GM11168 (cell line): Measurements from ENCODE around the gene TOB2.

Experiments used
- in situ Hi-C: fragments of 300-500 bp; cut with MboI; formaldehyde crosslinking; loops from one replicate; pipeline ENCODE4 v1.12.0; 2022; ENCODE audit warnings: low sequenced_read_pairs; ENCODE audit not compliant: unreplicated experiment

TOB2 gene

GRCh38 chr22:41431656-41432055 lies 14.9 kb downstream of the TOB2 start:
- in situ Hi-C loops: no loop called here

GRCh38 chr22:41429951-41430332 lies 16.7 kb downstream of the TOB2 start:
- in situ Hi-C loops: no loop called here

- in situ Hi-C loops: no loop called here
Measured at GRCh38 chr22:41429232-41429950, 17.2 kb downstream of the TOB2 start.

- in situ Hi-C loops: no loop called here
Measured at GRCh38 chr22:41425660-41426365, 20.8 kb downstream of the TOB2 start.

- in situ Hi-C loops: no loop called here
Measured at GRCh38 chr22:41418717-41419116, 27.9 kb downstream of the TOB2 start.

GRCh38 chr22:41417622-41418390 lies 28.8 kb downstream of the TOB2 start:
- in situ Hi-C loops: no loop called here

GRCh38 chr22:41415554-41415953 lies 31.0 kb downstream of the TOB2 start:
- in situ Hi-C loops: no loop called here

- in situ Hi-C loops: no loop called here
Measured at GRCh38 chr22:41411021-41411851, 35.4 kb downstream of the TOB2 start.

- in situ Hi-C loops: no loop called here
Measured at GRCh38 chr22:41410311-41410751, 36.3 kb downstream of the TOB2 start.

GRCh38 chr22:41408665-41409064 lies 37.9 kb downstream of the TOB2 start:
- in situ Hi-C loops: no loop called here

- in situ Hi-C loops: no loop called here
Measured at GRCh38 chr22:41407433-41407832, 39.2 kb downstream of the TOB2 start.

- in situ Hi-C loops: no loop called here
Measured at GRCh38 chr22:41406410-41406809, 40.2 kb downstream of the TOB2 start.

- in situ Hi-C loops: no loop called here
Measured at GRCh38 chr22:41405588-41405987, 41.0 kb downstream of the TOB2 start.

GRCh38 chr22:41403532-41404318 lies 42.9 kb downstream of the TOB2 start:
- in situ Hi-C loops: loop anchor here (5.0 kb wide), 1 partner anchor 114 kb away; no protein-coding TSS in a partner anchor

GRCh38 chr22:41402851-41403250 lies 43.8 kb downstream of the TOB2 start:
- in situ Hi-C loops: loop anchor here (5.0 kb wide), 1 partner anchor 114 kb away; no protein-coding TSS in a partner anchor

GRCh38 chr22:41401781-41402648 lies 44.6 kb downstream of the TOB2 start:
- in situ Hi-C loops: loop anchor here (5.0 kb wide), 1 partner anchor 115 kb away; no protein-coding TSS in a partner anchor

- in situ Hi-C loops: no loop called here
Measured at GRCh38 chr22:41398921-41399320, 47.7 kb downstream of the TOB2 start.

- in situ Hi-C loops: no loop called here
Measured at GRCh38 chr22:41397143-41397811, 49.3 kb downstream of the TOB2 start.
